K562 (cell line): ENCODE data around the gene CSNK1D. TPM values are rescaled to one million over a fixed set of nuclear protein-coding genes. Genes with fewer than 3 reads are reported as not detected.
A peak's percentile ranks its signal among the peaks of the same experiment; 100 is the strongest.

ENCODE experiments used
- ATAC-seq: fragments of 200-7000 bp; cut with Tn5 transposase; 3 replicates; pipeline ENCODE4 v1.9.1; 2020; ENCODE audit warnings: moderate library complexity
- BruUV-seq: library from RNA; stranded (reverse); fragments of 400-500 nt; replicated peaks from 2 replicates; lab custom pipeline; 2021; lab: Mats Ljungman, UMichigan
- CTCF ChIA-PET: fragments of 300-600 bp; formaldehyde crosslinking; extraction: SDS; loops from one replicate; lab custom pipeline; 2021; ENCODE audit warnings: low intra/inter-chr PET ratio; lab: Yijun Ruan, JAX
- POLR2A ChIA-PET: fragments of 300-600, 350-650 bp; sonication (Branson Sonifier 250); formaldehyde crosslinking; extraction: SDS; loops from one replicate; lab custom pipeline; 2021; ENCODE audit warnings: antibody characterized with exemption, inconsistent platforms; lab: Yijun Ruan, JAX
- DNase-seq, 4 experiments: peaks; one replicate each; pipeline versions ENCODE4 v3.0.0 to v3.0.0-alpha.2; 2011 to 2018; ENCODE audit warnings: low spot score in 3 of 4, mixed read lengths in 3 of 4; ENCODE audit errors: extremely low read depth in 1 of 4
- FAIRE-seq: peaks from 2 replicates; lab custom pipeline; 2011; peaks lifted over from hg19 to GRCh38; lab: Jason Lieb, UNC
- H2AFZ ChIP-seq: 2 replicates; pipeline ENCODE4 v1.6.0; 2011; ENCODE audit warnings: low read depth, low read length, control low read depth, inconsistent platforms
- H3K27ac ChIP-seq: fragments of 200-600 bp; 3 replicates; pipeline ENCODE4 v1.8.0; 2011; ENCODE audit warnings: low read depth, mild to moderate bottlenecking, control low read depth, inconsistent platforms, low read length, moderate library complexity, mixed read lengths; ENCODE audit errors: extremely low read depth
- H3K27me3 ChIP-seq, 2 experiments: fragments of 300-600 bp in 1 of 2; 2 replicates in 1 of 2; 3 replicates in 1 of 2; pipeline versions ENCODE4 v1.6.0 to v1.8.0; 2011; ENCODE audit warnings: inconsistent platforms in 2 of 2, low read length in 2 of 2, mild to moderate bottlenecking in 1 of 2, mixed read lengths in 1 of 2, moderate library complexity in 1 of 2; ENCODE audit not compliant: control insufficient read depth in 2 of 2, insufficient read depth in 2 of 2
- H3K36me3 ChIP-seq: fragments of 300-600 bp; 3 replicates; pipeline ENCODE4 v1.8.0; 2011; ENCODE audit warnings: mild to moderate bottlenecking, low read length, inconsistent platforms; ENCODE audit not compliant: control insufficient read depth, insufficient read depth
- H3K4me1 ChIP-seq, 2 experiments: fragments of 200-600 bp in 1 of 2; replicated peaks in 1 of 2; 2 replicates in 1 of 2; 3 replicates in 1 of 2; pipeline versions ENCODE4 v1.5.1 to v1.8.0; 2011; ENCODE audit warnings: inconsistent platforms in 2 of 2, low read length in 2 of 2, mild to moderate bottlenecking in 1 of 2, mixed read lengths in 1 of 2, moderate library complexity in 1 of 2; ENCODE audit not compliant: control insufficient read depth in 2 of 2, insufficient read depth in 2 of 2
- H3K4me2 ChIP-seq: 2 replicates; pipeline ENCODE4 v1.6.1; 2011; ENCODE audit warnings: low read length, control low read depth, inconsistent platforms, mixed read lengths; ENCODE audit not compliant: insufficient read depth
- H3K4me3 ChIP-seq: fragments of 200-600 bp; sonication (generic), shearing (Covaris generic); 2 replicates; pipeline ENCODE4 v1.5.1; 2016; ENCODE audit warnings: control low read depth, inconsistent platforms
- H3K79me2 ChIP-seq: fragments of 200-600 bp; 3 replicates; pipeline ENCODE4 v1.8.0; 2011; ENCODE audit warnings: low read length, inconsistent platforms; ENCODE audit not compliant: control insufficient read depth, insufficient read depth
- H3K9ac ChIP-seq, 2 experiments: 2 replicates each; pipeline versions ENCODE4 v1.6.0 to v1.6.1; 2011; ENCODE audit warnings: low read depth in 2 of 2, low read length in 2 of 2, control low read depth in 1 of 2, inconsistent platforms in 1 of 2, mild to moderate bottlenecking in 1 of 2, mixed read lengths in 1 of 2; ENCODE audit not compliant: insufficient read depth in 1 of 2
- H3K9me1 ChIP-seq: one replicate; pipeline ENCODE4 v1.6.0; 2011; ENCODE audit warnings: inconsistent platforms, mild to moderate bottlenecking, low read length, moderate library complexity; ENCODE audit not compliant: control insufficient read depth, insufficient read depth
- H3K9me3 ChIP-seq: replicated peaks from 2 replicates; pipeline ENCODE4 v1.5.1; 2011; ENCODE audit warnings: low read depth, low read length, inconsistent platforms; ENCODE audit not compliant: control insufficient read depth, insufficient read depth
- H4K20me1 ChIP-seq: replicated peaks from 2 replicates; pipeline ENCODE4 v1.6.1; 2011; ENCODE audit warnings: low read length, inconsistent platforms, mixed read lengths; ENCODE audit not compliant: control insufficient read depth, insufficient read depth
- CHD1 ChIP-seq: fragments of 200-600 bp; sonication (generic); IDR thresholded peaks from one replicate; pipeline ENCODE4 v1.6.1; 2012; ENCODE audit warnings: mild to moderate bottlenecking, moderate library complexity, low read length, inconsistent platforms
- ETV5 ChIP-seq: sonication (generic); formaldehyde crosslinking; IDR thresholded peaks from 2 replicates; pipeline ENCODE4 v1.4.0; 2020; ENCODE audit warnings: low read depth, mild to moderate bottlenecking, missing genetic modification reagents
- FOXA3 ChIP-seq, 2 experiments: fragments of 450-650 bp in 1 of 2; sonication (generic) in 1 of 2; formaldehyde crosslinking; IDR thresholded peaks in 1 of 2; conservative IDR thresholded peaks in 1 of 2; 2 replicates each; pipeline versions ENCODE4 v1.4.0 to v1.8.0; 2020 to 2022; ENCODE audit warnings: mild to moderate bottlenecking in 2 of 2, missing genetic modification reagents in 1 of 2
- GATAD2B ChIP-seq: fragments of 450-650 bp; IDR thresholded peaks from 2 replicates; pipeline ENCODE4 v1.6.1; 2017; ENCODE audit warnings: mild to moderate bottlenecking, borderline replicate concordance
- NBN ChIP-seq: fragments of 450-650 bp; IDR thresholded peaks from 2 replicates; pipeline ENCODE4 v1.6.1; 2016; ENCODE audit warnings: low read depth, mild to moderate bottlenecking
- RBFOX2 ChIP-seq: fragments of 200-400 bp; formaldehyde crosslinking; IDR thresholded peaks from 2 replicates; pipeline ENCODE4 v1.6.1; 2017; ENCODE audit warnings: low read depth, mild to moderate bottlenecking, low read length, moderate library complexity
- RBM15 ChIP-seq: fragments of 200-400 bp; formaldehyde crosslinking; IDR thresholded peaks from 2 replicates; pipeline ENCODE4 v1.6.1; 2018; ENCODE audit warnings: mild to moderate bottlenecking, low read length, moderate library complexity; ENCODE audit not compliant: insufficient read depth
- RFX1 ChIP-seq: fragments of 450-650 bp; IDR thresholded peaks from 2 replicates; pipeline ENCODE4 v1.6.1; 2016; ENCODE audit warnings: mild to moderate bottlenecking, moderate library complexity
- RNF2 ChIP-seq: sonication (generic); IDR thresholded peaks from 2 replicates; pipeline ENCODE4 v1.6.1; 2016
- SMAD2 ChIP-seq: fragments of 150-350 bp; IDR thresholded peaks from 2 replicates; pipeline ENCODE4 v1.6.1; 2014; ENCODE audit warnings: low read depth, mild to moderate bottlenecking, low read length
- SP2 ChIP-seq: IDR thresholded peaks from 2 replicates; pipeline ENCODE4 v1.6.1; 2011; ENCODE audit warnings: mild to moderate bottlenecking, low read depth, low read length, moderate library complexity; ENCODE audit not compliant: poor library complexity, severe bottlenecking; ENCODE audit errors: extremely low read depth
- ZNF316 ChIP-seq: fragments of 450-650 bp; IDR thresholded peaks from 2 replicates; pipeline ENCODE4 v1.6.1; 2016
- ZNF699 ChIP-seq: fragments of 250-450 bp; sonication (Bioruptor Pico); IDR thresholded peaks from 2 replicates; pipeline ENCODE4 v1.8.0; 2021; ENCODE audit warnings: mild to moderate bottlenecking, moderate library complexity; ENCODE audit not compliant: insufficient replicate concordance
- ZNF76 ChIP-seq: fragments of 250-450 bp; sonication (Bioruptor Pico); IDR thresholded peaks from 2 replicates; pipeline ENCODE4 v1.4.0; 2020; ENCODE audit warnings: mild to moderate bottlenecking, moderate library complexity, borderline replicate concordance
- WGBS: fragments of 100-300 bp; shearing (Covaris generic); methylation state at CpG from one replicate; pipeline ENCODE4 v1.1.6; 2016; ENCODE audit warnings: low coverage, mixed read lengths; ENCODE audit not compliant: insufficient coverage; ENCODE audit errors: missing lambda C conversion rate; 5-methylcytosine and 5-hydroxymethylcytosine counted together
- in situ Hi-C: fragments of 300-500 bp; cut with MboI; formaldehyde crosslinking; loops from 4 replicates; pipeline ENCODE4 v1.15.0; 2018; ENCODE audit warnings: inconsistent platforms, mixed read lengths
- intact Hi-C: fragments of 100-400 bp; cut with micrococcal nuclease; formaldehyde crosslinking; loops from 2 replicates; pipeline ENCODE4 v1.14.2; 2022
- polyA plus RNA-seq, 8 experiments: library from polyadenylated mRNA; depleted of rRNA in 4 of 8; stranded (reverse) in 5 of 8; unstranded in 3 of 8; fragments of >200 nt; fragmentation: Nextera tagmentation in 2 of 8; fragmentation: Illumina TruSeq in 1 of 8; extraction: Ambion mirVana in 2 of 8; extraction: Trizol in 1 of 8; gene quantifications; 2 replicates each; pipeline versions ENCODE4 v1.2.1 to v1.2.3, GENCODE V29; 2011 to 2014; ENCODE audit warnings: inconsistent platforms in 1 of 8, missing spikeins in 1 of 8
- total RNA-seq, 7 experiments: library from RNA; depleted of rRNA in 6 of 7; stranded (reverse); fragments of >200 nt in 6 of 7; fragmentation: Illumina TruSeq in 2 of 7; extraction: Trizol in 2 of 7; gene quantifications; 2 replicates each; pipeline versions ENCODE4 v1.2.1 to v1.2.3, GENCODE V29; 2011 to 2021; ENCODE audit warnings: low replicate concordance in 1 of 7
- TF ChIP-seq, protein P1 (sequence below), 3 experiments: fragments of 200-800 bp in 1 of 3; fragments of 250-450 bp in 1 of 3; fragments of 450-650 bp in 1 of 3; sonication (Bioruptor Pico) in 1 of 3; sonication (Bioruptor generic) in 1 of 3; formaldehyde crosslinking in 1 of 3; IDR thresholded peaks; 2 replicates each; pipeline versions ENCODE4 v1.6.1 to v1.8.0; 2016 to 2022; ENCODE audit warnings: mild to moderate bottlenecking in 2 of 3, missing genetic modification characterization in 2 of 3, missing compliant biosample characterization in 1 of 3, moderate library complexity in 1 of 3
- TF ChIP-seq, protein P2 (sequence below): sonication (generic); formaldehyde crosslinking; IDR thresholded peaks from 2 replicates; pipeline ENCODE4 v1.8.0; 2022; ENCODE audit warnings: mild to moderate bottlenecking, missing genetic modification reagents
- TF ChIP-seq, protein P3 (sequence below): fragments of 450-650 bp; IDR thresholded peaks from 2 replicates; pipeline ENCODE4 v1.6.1; 2016; ENCODE audit warnings: low read depth, mild to moderate bottlenecking, moderate library complexity

The CSNK1D gene
- total and polyA plus RNA-seq, 9 of the 15 experiments (the other 6 are each of a cell fraction or from before 2014, with no cell fraction given), result 6.5 to 133 (median 41.3) TPM

DNA sequence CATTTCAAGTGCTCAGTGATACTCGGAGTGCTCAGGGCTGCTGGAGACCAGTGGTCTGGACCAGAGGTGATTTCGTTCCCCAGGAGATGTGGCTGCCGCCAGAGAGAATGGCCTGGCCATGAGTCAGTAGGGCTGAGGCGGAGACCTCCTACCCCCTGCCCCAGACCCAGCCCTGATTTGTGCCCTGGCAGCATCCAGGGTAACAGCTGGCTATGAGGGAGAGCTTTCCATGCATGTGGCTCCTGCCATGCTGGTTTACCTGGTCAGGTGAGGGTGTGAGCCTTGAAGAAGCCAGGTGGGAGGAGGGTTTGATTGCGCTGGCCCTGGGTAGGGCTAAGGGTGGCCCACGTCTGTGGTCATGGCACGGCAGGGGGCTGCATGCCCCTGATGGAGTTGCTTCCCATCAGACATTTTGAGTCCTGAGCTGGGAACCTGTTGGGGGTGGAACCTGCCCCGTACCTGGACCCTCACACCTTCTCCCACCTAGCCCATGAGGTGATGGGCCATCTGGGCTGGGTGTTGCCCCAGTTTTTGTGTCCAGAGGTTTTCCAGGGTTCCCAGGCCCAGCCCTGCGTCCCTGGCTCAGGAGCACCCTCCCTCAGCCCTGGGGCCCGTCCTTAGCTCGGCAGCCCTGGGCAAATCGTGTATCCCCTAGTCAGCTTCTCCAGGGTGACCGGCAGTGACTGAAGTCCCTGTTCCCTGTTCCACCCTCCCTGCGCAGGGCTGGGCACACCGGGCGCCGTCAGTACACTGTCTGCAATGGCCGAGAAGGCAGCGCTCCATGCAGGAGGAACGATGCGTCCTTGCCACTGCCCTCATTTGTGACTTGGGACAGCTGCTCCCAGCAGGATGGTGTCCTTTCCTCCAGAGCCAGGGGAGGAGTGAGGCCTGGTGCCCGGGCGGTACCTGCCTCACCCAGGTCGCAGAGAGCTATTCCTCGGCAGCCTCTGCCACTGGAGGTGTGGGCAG lies 9.0 kb upstream of the CSNK1D start:
- FAIRE-seq, result no peak
- TF ChIP-seq RBFOX2 (no peak), ZNF76 (CRISPR knock-in tag) (no peak), RNF2 (no peak), ETV5 (CRISPR knock-in tag) (no peak), NBN (no peak), SP2 (no peak), SMAD2 (no peak), GATAD2B (no peak), CHD1 (no peak), ZNF316 (no peak), RFX1 (no peak), RBM15 (no peak), ZNF699 (CRISPR knock-in tag) (no peak), FOXA3 (CRISPR knock-in tag; conservative IDR thresholded peaks at IDR 0.05 in 1 of 2, IDR thresholded peaks at IDR 0.05 in 1 of 2) (no peak)
- TF ChIP-seq, protein P1, sequence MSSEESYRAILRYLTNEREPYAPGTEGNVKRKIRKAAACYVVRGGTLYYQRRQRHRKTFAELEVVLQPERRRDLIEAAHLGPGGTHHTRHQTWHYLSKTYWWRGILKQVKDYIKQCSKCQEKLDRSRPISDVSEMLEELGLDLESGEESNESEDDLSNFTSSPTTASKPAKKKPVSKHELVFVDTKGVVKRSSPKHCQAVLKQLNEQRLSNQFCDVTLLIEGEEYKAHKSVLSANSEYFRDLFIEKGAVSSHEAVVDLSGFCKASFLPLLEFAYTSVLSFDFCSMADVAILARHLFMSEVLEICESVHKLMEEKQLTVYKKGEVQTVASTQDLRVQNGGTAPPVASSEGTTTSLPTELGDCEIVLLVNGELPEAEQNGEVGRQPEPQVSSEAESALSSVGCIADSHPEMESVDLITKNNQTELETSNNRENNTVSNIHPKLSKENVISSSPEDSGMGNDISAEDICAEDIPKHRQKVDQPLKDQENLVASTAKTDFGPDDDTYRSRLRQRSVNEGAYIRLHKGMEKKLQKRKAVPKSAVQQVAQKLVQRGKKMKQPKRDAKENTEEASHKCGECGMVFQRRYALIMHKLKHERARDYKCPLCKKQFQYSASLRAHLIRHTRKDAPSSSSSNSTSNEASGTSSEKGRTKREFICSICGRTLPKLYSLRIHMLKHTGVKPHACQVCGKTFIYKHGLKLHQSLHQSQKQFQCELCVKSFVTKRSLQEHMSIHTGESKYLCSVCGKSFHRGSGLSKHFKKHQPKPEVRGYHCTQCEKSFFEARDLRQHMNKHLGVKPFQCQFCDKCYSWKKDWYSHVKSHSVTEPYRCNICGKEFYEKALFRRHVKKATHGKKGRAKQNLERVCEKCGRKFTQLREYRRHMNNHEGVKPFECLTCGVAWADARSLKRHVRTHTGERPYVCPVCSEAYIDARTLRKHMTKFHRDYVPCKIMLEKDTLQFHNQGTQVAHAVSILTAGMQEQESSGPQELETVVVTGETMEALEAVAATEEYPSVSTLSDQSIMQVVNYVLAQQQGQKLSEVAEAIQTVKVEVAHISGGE (CRISPR knock-in tag; IDR thresholded peaks at IDR 0.05), result no peak
- TF ChIP-seq, protein P2, sequence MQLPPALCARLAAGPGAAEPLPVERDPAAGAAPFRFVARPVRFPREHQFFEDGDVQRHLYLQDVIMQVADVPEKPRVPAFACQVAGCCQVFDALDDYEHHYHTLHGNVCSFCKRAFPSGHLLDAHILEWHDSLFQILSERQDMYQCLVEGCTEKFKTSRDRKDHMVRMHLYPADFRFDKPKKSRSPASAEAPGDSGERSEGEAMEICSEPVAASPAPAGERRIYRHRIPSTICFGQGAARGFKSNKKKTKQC, result no peak
- TF ChIP-seq, protein P3, sequence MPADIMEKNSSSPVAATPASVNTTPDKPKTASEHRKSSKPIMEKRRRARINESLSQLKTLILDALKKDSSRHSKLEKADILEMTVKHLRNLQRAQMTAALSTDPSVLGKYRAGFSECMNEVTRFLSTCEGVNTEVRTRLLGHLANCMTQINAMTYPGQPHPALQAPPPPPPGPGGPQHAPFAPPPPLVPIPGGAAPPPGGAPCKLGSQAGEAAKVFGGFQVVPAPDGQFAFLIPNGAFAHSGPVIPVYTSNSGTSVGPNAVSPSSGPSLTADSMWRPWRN, result no peak

More for the DNA sequence above, 9.0 kb upstream of the CSNK1D start:
- POLR2A ChIA-PET, result interaction anchor here (0.5 to 1.9 kb wide), 6 partner anchors 9 to 19 kb away, joined by 3 to 11 read pairs (median 6); partner anchors contain the start of gene CSNK1D
- 76% methylated on average over 25 of the region's 25 CpGs for WGBS
- Histone ChIP-seq H3K9me3 (no peaks in the 10 kb centered on the region), H3K79me2 (no peaks in the 10 kb centered on the region), H4K20me1 (no peaks in the 10 kb centered on the region), H3K4me2 (no peak overlapping the region), H3K9ac (peak overlapping the region in 1 of 2 experiments; percentile 80; a peak in 2 of 4 replicates), H3K27me3 (no peaks in the 10 kb centered on the region), H2AFZ (no peak overlapping the region), H3K36me3 (no peaks in the 10 kb centered on the region), H3K4me1 (peaks cover 13 to 46% of the 10 kb centered on the region in 2 experiments), H3K9me1 (no peaks in the 10 kb centered on the region), H3K27ac (no peak overlapping the region), H3K4me3 (no peak overlapping the region)
- intact Hi-C loops, result no loop called here
- no peak for ATAC-seq
- CTCF ChIA-PET, result no interaction called here
- BruUV-seq, result no TSS peak
- no peak for DNase-seq
- in situ Hi-C loops, result no loop called here
